Stimulated activated CD4-positive, alpha-beta T cell treated with anti-CD3 and anti-CD28 coated beads, TNF-alpha, amount 100 ng/mL, for 4 hours (primary cell): Measurements from ENCODE around the gene CYP2B6.
"Not testable (repeated sequence)": the region's sequence is repeated elsewhere in the genome, so short reads cannot be mapped to it uniquely, and the experiment has no call there.

Source experiments
- DNase-seq, 3 experiments: peaks; one replicate each; pipeline ENCODE4 v3.0.0-alpha.2; 2020; ENCODE audit warnings: low read depth in 3 of 3

CYP2B6 gene

DNA sequence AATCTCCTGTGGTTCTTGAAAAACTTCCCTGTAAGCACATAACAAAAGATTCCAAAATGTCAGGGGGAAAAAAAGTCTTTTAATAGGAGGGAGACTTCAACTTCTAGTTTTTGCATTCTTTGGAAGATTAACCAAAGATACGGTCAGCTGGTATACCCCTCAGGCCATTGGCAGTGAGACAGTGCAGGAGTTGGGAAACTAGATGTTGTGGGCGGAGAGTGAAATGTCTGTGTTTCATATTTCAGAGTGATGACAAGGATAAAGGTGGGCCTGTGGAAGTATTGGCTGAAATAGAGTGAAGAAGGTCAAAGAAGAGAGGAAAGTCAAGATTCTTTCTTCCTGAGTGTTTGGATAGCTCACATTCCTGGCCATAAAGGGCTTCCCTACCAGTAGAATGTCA is 40.8 kb downstream of the CYP2B6 start:
- DNase-seq: no peak

DNA sequence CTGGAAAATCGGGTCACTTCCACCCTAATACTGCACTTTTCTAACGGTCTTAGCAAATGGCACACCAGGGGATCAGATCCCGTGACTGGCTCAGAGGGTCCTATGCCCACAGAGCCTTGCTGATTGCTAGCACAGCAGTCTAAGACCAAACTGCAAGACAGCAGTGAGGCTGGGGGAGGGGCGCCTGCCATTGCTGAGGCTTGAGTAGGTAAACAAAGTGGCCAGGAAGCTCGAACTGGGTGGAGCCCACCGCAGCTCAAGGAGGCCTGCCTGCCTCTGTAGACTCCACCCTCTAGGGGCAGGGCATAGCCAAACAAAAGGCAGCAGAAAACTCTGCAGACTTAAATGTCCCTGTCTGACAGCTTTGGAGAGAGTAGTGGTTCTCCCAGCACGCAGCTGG is 42.2 kb downstream of the CYP2B6 start:
- not testable (repeated sequence) for DNase-seq

DNA sequence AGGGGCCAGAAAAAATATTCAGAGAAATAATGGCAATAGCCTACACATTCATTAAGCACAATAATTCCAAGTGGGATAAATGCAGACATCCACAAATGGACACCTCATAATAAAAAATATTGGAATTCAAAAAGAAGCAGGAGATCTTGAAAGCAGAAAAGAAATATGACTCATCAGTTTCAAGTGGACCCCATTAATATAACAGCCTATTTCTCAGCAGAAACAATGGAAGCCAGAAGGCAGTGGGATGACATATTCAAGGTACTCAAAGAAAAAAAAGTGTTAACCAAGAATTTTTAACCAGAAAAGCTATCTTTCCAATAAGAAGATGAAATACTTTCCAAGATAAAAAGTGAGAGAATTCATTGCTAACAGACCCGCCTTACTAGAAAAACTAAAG is 48.7 kb downstream of the CYP2B6 start:
- DNase-seq: no peak

DNA sequence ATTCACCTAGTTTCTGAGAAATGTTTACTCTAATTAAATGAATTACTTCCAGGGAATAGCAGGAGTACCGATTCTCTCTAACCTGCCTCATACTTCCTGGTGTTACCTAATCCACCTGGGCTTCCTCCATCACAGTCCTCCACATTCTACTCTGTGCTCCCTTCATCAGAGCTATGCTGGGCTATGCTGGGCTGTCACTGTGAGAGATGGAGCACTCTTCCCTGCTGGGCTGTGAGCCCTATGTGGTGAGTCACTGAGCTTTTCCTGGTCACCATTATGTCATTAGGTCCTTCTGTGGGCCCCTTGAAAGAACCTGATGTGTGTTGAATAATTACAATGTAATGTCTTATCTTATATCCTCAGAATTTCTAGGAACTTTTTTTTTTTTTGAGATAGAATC is 54.0 kb downstream of the CYP2B6 start:
- DNase-seq: not testable (repeated sequence)

DNA sequence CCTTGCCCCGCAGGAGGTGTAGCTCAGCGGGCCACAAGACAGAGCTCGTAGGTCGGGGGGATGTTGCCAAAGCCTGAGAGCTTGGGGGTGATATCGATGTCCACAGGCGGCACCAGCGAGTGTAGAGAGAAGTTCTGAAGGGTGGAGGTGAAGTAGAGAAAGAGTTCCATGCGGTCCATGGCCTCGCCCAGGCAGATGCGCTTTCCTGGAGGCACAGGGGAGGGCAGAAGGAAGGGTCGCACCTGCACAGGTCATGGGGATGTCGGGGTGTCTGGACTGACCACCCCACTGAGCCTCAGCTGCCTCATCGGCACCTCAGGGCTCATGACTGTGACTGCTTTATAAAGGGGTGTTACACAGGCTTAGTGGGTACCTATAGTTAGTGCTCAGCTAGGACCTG is 59.3 kb downstream of the CYP2B6 start:
- DNase-seq: no peak

DNA sequence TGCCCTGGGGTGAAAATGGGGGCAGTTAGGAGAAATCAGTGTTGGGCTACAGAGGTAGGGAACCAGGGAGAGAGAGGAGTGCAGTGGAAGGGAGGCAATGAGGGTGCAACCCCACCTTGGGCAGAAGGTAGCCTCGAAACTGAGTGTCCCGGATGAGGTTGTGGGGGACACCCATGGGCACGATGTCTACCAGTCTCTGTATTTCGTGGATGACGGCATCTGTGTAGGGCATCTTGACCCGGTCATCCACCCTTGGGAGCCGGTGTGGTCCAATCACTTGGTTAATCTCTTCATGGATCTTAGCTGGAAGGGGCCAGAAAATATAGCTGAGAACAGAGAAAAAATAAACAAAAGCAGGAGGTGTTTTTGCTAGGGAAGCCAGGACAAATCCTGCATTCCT is 61.1 kb downstream of the CYP2B6 start:
- DNase-seq: not testable (repeated sequence)

DNA sequence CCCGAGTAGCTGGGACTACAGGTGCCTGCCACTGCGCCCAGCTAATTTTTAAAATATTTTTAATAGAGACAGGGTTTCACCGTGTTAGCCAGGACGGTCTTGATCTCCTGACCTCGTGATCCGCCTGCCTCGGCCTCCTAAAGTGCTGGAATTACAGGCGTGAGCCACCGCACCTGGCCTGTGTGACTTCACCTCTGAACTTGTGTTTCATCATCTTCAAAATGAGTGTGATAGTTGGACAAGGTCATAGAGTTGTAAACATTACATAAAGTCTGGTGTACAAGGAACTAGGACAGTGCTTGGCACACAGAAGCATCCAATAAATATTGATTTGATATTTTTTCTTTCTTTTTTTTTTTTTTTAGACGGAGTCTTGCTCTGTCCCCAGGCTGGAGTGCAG is 62.2 kb downstream of the CYP2B6 start:
- not testable (repeated sequence) for DNase-seq

DNA sequence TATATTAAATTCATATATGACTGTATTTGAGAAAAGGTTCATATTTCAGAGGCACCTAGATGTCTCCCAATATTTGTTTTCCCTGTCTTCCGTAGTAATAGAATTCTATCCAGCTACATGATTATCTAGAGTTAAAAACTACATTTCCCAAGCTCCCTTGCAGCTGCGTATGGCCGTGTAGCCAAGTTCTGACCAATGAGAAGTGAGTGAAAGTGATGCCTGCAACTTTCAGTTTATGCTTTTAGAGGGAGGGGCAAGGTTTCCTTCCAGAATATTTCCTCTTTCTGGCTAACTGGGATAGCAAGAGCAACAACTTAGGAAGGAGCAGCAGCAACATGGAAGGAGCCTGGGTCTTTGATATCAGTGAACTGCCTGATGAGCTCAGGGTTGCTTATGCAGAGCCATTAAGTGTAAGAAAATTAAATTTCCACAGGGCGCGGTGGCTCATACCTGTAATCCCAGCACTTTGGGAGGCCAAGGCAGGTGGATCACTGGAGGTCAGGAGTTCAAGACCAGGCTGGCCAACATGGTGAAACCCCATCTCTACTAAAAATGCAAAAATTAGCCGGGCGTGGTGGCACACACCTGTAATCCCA is 74.0 kb downstream of the CYP2B6 start:
- DNase-seq: no peak
